Measurements from ENCODE around the gene LBH. TPM values are rescaled to one million over a fixed set of nuclear protein-coding genes. Genes with fewer than 3 reads are reported as not detected.
A peak's percentile ranks its signal among the peaks of the same experiment; 100 is the strongest.

Gene LBH
- total RNA-seq, 1 donor from 2014 or later, result 61.1 TPM

DNA sequence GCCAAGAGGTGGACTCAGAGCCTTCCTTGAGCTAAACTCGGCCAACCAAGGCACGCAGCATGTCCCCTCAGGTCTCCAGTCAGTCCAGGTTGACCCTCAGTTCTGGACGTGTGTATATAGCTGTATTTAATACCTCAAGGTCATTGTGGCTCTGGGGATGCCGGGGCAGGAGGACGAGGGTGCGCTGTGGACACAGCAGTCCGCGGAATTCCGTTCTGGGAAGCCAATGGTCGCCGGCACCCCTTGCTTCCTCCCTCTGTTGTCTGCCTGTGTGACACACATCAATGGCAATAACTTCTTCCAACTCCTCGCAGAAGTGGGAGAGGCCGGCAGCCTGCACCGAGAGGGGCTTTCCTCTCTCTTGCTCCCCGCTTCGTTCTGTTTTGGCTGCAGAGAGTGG lies 27.7 kb downstream of the LBH start:
- Mint-ChIP-seq H3K4me1 (ENCODE audit: low read depth) (peaks cover 64% of the 10 kb centered on the region), H3K4me3 (ENCODE audit: low read depth) (no peak overlapping the region), H3K27ac (no peak overlapping the region), H3K9me3 (peaks cover 27% of the 10 kb centered on the region), H3K36me3 (ENCODE audit: low read depth) (peaks cover 84% of the 10 kb centered on the region), H3K27me3 (ENCODE audit: low read depth) (no peaks in the 10 kb centered on the region)
- intact Hi-C loops (cut with micrococcal nuclease), result no loop called here
- no peak for DNase-seq (ENCODE audit: low spot score)

DNA sequence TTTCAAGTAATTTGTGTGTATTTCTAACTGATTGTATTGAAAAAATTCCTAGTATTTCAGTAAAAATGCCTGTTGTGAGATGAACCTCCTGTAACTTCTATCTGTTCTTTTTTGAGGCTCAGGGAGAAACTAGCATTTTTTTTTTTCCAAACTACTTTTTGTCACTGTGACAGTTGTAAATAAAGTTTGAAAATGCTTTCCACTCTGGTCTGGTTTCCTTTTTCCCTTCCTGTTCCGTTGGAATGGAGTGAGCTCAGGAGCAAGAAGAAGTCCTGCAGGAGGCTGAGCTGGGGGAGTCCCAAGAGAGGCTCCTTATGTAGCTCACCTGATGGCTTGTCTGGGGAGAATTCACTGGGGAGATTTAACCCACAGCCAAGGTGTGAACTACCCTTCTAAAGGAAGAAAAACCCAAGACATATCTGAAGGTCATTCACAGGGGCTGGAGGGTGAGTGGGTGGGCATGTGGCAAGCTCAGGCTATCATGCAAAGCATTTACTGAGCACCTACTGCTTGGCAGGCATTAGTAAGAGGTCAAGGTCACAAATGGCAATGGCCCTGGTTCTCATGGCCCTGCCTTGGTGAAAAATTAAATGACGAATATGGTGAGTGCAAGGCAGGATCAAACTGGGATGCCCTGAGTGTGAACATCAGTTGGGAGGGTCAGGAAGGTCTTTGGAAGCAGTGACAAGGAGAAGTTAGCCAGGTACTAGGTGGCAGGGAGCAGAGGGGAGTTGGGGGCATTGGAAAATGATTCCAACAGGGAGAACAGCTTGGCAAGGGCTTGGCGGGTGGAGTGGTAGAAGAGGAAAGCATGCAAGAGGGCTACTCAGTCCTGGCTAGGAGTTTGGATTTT lies 28.7 kb downstream of the LBH start:
- H3K27me3 Mint-ChIP-seq (ENCODE audit: low read depth), result no peaks in the 10 kb centered on the region
- peaks cover 71% of the 10 kb centered on the region for H3K4me1 Mint-ChIP-seq (ENCODE audit: low read depth)
- H3K4me3 Mint-ChIP-seq (ENCODE audit: low read depth), result no peak overlapping the region
- no peak for DNase-seq (ENCODE audit: low spot score)
- peaks cover 89% of the 10 kb centered on the region for H3K36me3 Mint-ChIP-seq (ENCODE audit: low read depth)
- no peak overlapping the region for H3K27ac Mint-ChIP-seq
- H3K9me3 Mint-ChIP-seq, result peaks cover 27% of the 10 kb centered on the region
- intact Hi-C loops (cut with micrococcal nuclease), result no loop called here

DNA sequence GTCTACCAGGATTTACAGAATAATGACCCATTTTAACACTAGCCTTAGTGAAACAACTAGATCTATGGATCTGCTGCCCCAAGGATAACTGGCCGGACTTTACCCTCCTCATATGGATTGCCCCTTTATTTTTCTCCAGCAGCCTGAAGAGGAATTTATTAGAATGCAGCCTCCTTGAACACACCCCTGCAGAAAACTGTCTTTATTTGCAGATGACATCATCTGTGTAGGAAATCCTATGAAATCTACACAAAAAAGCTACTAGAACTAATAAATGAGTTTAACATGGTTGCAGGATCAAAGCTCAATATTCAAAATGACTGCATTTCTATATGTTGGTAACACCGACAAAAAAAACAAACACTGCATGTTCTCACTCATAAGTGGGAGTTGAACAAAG lies 29.6 kb downstream of the LBH start:
- Mint-ChIP-seq H3K9me3 (peaks cover 27% of the 10 kb centered on the region), H3K36me3 (ENCODE audit: low read depth) (peaks cover 88% of the 10 kb centered on the region), H3K27me3 (ENCODE audit: low read depth) (no peaks in the 10 kb centered on the region), H3K4me3 (ENCODE audit: low read depth) (no peak overlapping the region), H3K4me1 (ENCODE audit: low read depth) (peaks cover 72% of the 10 kb centered on the region), H3K27ac (peak overlapping the region; percentile 72)
- no peak for DNase-seq (ENCODE audit: low spot score)
- intact Hi-C loops (cut with micrococcal nuclease), result loop anchor here (1.0 kb wide), 3 partner anchors 8 to 72 kb away; no protein-coding TSS in a partner anchor

DNA sequence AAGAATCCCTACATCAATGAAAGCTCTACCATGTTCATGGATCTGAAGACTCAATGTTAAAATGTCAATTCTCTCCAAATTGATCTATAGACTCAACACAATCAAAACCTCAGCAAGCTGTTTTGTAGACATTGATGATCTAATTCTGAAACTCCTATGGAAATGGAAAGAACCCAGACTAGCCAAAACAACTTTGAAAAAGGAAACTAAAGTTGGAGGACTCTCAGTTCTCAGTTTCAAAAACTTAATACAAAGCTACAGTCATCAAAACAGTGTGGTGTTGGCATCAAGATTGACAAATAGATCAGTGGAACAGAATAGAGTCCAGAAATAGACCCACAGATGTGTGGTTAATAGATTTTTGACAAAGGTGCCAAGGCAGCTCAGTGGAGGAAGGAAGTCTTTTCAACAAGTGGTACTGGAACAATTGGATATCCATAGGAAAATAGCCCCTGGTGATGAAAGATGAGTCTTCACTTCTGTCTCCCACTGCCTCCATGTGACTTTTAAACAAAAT lies 30.4 kb downstream of the LBH start:
- H3K9me3 Mint-ChIP-seq, result peaks cover 27% of the 10 kb centered on the region
- no peak overlapping the region for H3K4me3 Mint-ChIP-seq (ENCODE audit: low read depth)
- no peak for DNase-seq (ENCODE audit: low spot score)

DNA sequence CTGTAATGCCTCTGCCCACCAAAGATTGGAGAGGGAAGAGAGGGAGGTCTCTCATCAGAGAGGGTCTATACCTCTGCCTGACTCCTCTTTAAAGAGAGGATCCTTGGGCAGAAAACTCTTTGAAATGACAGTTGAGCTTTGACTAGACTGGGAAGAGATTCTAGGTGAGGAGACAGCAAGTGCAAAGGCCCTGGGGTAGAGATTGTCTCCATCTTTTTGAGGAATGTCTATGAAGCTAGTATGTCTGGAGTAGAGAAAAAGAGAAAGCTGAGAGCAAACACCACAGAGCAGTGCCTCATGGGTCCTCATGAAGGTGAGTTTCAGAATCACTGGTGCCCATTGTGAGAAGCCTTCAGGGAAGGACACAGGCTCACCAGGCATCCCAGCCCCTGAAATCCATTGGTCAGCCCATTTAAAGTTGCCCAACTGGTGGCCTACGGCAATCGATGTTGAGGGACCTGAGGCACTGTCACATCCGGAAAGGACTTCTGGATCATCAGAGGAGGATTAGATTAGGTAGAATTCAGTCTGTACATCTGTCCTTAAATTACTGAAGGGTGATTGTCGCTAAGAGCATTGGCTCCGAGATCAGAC lies 31.5 kb downstream of the LBH start:
- DNase-seq (ENCODE audit: low spot score), result no peak
- intact Hi-C loops (cut with micrococcal nuclease), result no loop called here

More for the DNA sequence above, 30.4 kb downstream of the LBH start:
- H3K27me3 Mint-ChIP-seq (ENCODE audit: low read depth), result no peaks in the 10 kb centered on the region
- peaks cover 73% of the 10 kb centered on the region for H3K4me1 Mint-ChIP-seq (ENCODE audit: low read depth)
- peak overlapping the region; percentile 57 for H3K27ac Mint-ChIP-seq
- H3K36me3 Mint-ChIP-seq (ENCODE audit: low read depth), result peaks cover 82% of the 10 kb centered on the region
- intact Hi-C loops (cut with micrococcal nuclease), result loop anchor here (1.0 kb wide), 3 partner anchors 8 to 72 kb away; no protein-coding TSS in a partner anchor

DNA sequence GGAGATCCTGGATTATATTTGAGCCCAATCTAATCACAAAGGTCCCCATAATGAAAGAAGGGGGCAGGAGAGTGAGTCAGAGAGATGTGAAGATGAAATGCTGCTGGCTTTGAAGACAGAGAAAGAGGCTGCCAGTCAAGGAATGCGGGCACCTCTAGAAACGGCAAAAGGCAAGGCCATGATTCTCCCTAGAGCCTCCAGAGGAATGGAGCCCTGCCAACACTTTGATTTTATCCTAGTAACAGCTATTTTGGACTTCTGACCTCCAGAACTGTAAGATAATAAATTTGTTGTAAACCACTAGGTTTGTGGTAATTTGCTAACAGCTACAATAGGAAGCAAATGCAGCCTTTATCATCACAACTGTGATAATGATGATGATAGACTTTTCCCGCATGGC lies 32.9 kb downstream of the LBH start:
- intact Hi-C loops (cut with micrococcal nuclease), result no loop called here
- Mint-ChIP-seq H3K27me3 (ENCODE audit: low read depth) (no peaks in the 10 kb centered on the region), H3K36me3 (ENCODE audit: low read depth) (peaks cover 58% of the 10 kb centered on the region), H3K27ac (peak overlapping the region; percentile 10), H3K4me1 (ENCODE audit: low read depth) (peaks cover 78% of the 10 kb centered on the region), H3K9me3 (peaks cover 27% of the 10 kb centered on the region), H3K4me3 (ENCODE audit: low read depth) (peak overlapping the region; percentile 34)
- DNase-seq (ENCODE audit: low spot score), result no peak

More for the DNA sequence above, 31.5 kb downstream of the LBH start:
- Mint-ChIP-seq H3K9me3 (peaks cover 27% of the 10 kb centered on the region), H3K4me3 (ENCODE audit: low read depth) (no peak overlapping the region), H3K36me3 (ENCODE audit: low read depth) (peaks cover 72% of the 10 kb centered on the region), H3K27ac (no peak overlapping the region), H3K27me3 (ENCODE audit: low read depth) (no peaks in the 10 kb centered on the region), H3K4me1 (ENCODE audit: low read depth) (peaks cover 74% of the 10 kb centered on the region)

DNA sequence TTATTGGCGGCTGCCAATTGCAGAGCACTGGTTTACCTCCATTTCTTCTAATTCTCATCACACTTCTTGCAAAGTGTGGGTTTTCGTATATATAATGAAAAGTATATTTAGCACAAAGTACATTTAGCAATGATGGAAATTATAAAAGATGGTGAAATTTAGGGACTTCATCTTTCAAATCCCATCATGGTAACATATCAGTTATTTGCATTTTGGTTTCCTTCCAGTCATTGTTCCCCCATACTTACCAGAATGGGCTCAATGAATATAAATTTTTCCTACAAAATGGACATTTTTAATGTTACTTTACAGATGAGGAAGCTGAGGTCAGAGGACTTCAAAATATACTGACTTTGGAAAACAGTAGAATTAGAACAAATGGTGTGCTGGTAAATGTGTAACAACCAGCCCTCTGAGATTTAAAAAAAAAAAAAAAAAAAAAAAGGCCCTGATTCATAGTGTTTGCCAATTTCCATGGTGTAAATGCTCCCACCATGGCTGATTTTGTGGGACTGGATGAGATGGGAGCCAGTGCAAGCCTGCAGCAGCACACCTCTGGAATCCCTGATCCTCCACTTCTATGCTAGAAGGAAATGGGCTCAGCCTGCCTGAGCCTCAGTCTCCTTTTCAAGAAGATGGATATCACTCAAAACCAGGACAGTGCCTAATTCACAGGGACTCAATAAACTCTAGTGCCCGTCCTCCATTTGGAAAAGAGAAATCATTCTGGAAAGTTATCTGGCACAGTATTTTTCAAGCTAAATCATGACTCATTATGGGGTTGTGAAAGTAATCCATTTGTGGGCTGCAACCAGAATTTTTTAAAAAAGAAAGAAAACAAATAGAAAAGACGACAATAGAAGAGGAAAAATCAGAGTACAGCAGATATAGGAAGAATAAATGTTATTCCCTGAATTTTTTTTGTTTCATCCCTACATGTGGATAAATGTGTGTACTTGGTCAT lies 34.0 kb downstream of the LBH start:
- Mint-ChIP-seq H3K4me1 (ENCODE audit: low read depth) (peaks cover 73% of the 10 kb centered on the region), H3K27ac (peak overlapping the region; percentile 98), H3K9me3 (peaks cover 24% of the 10 kb centered on the region), H3K4me3 (ENCODE audit: low read depth) (peak overlapping the region; percentile 84), H3K27me3 (ENCODE audit: low read depth) (no peaks in the 10 kb centered on the region), H3K36me3 (ENCODE audit: low read depth) (peaks cover 47% of the 10 kb centered on the region)
- no peak for DNase-seq (ENCODE audit: low spot score)
- intact Hi-C loops (cut with micrococcal nuclease), result loop anchor here (2.0 kb wide), 2 partner anchors 13 to 181 kb away; partner anchors contain the start of gene LCLAT1

DNA sequence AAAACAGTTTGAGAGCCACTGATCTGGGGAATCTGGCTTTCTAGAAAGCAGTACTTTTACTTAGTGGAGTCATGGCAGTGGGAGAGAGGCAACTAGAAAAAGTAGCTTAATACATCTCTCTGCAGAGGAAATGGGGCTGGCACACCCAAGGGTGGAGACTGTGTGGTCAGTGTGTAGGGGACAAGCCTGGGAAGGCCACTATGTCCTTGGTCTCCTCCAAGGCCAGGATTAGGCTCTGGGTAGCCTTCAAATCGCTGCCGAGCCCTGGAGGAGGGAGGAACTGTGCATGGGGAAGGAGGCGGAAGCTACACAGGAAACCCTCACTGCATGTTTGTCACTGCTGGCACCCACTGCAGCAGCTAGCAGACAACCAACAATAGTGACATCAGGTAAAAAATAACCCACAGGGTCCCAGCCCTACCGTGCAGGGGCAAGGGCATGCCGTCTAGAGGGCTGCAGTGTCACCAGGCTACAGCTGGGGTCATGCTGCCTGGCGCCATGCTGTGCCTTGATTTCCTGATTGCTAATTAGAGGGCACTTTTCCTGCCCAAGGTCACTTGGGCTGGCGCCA lies 34.8 kb downstream of the LBH start:
- Mint-ChIP-seq H3K27ac (peak overlapping the region; percentile 98), H3K36me3 (ENCODE audit: low read depth) (peaks cover 39% of the 10 kb centered on the region), H3K27me3 (ENCODE audit: low read depth) (no peaks in the 10 kb centered on the region), H3K9me3 (peaks cover 20% of the 10 kb centered on the region), H3K4me3 (ENCODE audit: low read depth) (peak overlapping the region; percentile 84), H3K4me1 (ENCODE audit: low read depth) (peaks cover 71% of the 10 kb centered on the region)
- DNase-seq (ENCODE audit: low spot score), result peak; percentile 40
- intact Hi-C loops (cut with micrococcal nuclease), result loop anchor here (2.0 kb wide), 2 partner anchors 13 to 181 kb away; partner anchors contain the start of gene LCLAT1

DNA sequence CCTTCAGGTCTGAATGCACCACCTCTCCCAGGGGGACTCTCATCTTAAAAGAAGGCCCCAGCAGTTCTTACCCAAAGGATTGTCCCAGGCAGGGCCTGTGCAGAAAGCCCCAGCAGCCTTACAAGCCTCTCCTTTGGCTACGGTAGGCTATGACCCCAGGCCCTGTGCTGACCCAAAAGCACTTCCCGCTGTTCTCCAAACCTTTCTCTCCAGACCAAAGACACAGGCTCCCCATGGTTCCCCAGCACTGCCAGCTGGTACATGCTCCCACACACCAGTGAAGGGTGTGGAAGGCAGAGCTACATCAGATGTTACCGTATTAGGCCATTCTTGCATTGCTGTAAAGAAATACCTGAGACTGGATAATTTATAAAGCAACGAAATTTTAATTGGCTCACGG lies 35.4 kb downstream of the LBH start:
- Mint-ChIP-seq H3K4me1 (ENCODE audit: low read depth) (peaks cover 73% of the 10 kb centered on the region), H3K27me3 (ENCODE audit: low read depth) (no peaks in the 10 kb centered on the region), H3K9me3 (peaks cover 16% of the 10 kb centered on the region), H3K27ac (peak overlapping the region; percentile 98), H3K36me3 (ENCODE audit: low read depth) (peaks cover 35% of the 10 kb centered on the region), H3K4me3 (ENCODE audit: low read depth) (peak overlapping the region; percentile 84)
- no peak for DNase-seq (ENCODE audit: low spot score)
- intact Hi-C loops (cut with micrococcal nuclease), result loop anchor here (1.0 to 2.0 kb wide), 8 partner anchors 14 to 180 kb away; partner anchors contain the start of gene LCLAT1

DNA sequence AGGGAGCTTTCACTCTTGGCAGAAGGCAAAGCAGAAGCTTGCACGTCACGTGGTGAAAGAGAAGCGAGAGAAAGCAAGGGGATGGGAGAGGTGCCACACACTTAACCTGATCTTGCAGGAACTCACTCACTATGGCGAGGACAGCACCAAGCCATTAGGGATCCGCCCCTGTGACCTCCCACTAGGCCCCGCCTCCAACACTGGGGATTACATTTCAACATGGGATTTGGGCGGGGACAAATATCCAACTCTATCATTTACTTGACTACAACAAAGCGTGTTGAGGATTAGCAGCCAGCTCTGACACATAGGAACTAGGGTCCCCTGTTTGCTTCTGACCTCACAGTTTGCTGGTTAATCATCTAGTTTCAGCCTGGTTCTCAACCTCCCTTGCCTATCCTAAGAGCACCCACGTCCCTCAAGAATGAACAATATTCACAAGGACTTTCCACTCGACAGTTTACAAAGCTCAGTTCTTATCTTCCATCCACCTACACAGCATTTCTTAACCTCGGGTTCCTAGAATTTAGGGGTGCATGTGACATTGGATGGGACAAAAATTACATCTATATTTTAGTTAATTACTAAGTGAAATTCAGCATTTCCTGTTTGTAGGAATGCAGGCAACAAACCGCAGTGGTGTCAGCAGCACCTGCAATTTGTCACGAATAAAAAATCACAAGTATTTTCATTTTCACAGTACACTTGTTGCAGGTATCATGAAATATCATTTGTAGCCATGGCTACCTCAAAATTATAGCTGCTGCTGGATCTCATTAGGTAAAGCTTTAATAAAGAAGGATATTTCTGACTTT lies 36.0 kb downstream of the LBH start:
- Mint-ChIP-seq H3K27me3 (ENCODE audit: low read depth) (no peaks in the 10 kb centered on the region), H3K27ac (peak overlapping the region; percentile 98), H3K36me3 (ENCODE audit: low read depth) (peaks cover 28% of the 10 kb centered on the region), H3K4me1 (ENCODE audit: low read depth) (peaks cover 72% of the 10 kb centered on the region), H3K9me3 (peaks cover 10% of the 10 kb centered on the region), H3K4me3 (ENCODE audit: low read depth) (peak overlapping the region; percentile 84)
- DNase-seq (ENCODE audit: low spot score), result peak; percentile 38
- intact Hi-C loops (cut with micrococcal nuclease), result loop anchor here (1.0 to 2.0 kb wide), 8 partner anchors 15 to 179 kb away; partner anchors contain the start of gene LCLAT1

DNA sequence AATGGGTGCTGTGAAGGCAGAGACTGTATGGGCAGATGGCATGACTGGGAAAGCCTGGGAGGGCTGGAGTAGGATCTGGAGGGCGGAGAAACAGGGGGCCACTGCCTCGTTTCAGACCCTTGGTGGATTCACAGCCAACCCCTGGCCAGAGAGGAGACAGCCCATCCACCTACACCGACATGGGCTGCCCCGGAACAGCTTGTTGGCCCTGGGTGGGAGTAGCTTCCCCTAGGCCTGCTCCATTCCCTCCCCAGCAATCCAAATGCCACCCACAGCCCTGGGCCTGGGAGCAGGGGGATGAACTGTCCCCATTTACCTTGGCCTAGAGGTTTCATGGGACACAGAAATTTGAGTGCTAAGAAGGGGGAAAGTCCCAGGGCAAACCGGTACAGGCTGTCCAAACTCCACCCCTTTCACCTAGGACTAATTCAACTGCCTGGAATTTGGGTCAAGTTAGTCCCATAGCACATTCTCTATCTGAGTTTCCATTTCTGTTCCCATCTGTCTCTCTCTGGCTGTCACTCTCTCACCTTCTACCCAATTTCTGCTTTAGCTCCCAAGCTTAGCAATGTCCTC lies 37.0 kb downstream of the LBH start:
- no peak for DNase-seq (ENCODE audit: low spot score)
- Mint-ChIP-seq H3K27ac (peak overlapping the region; percentile 98), H3K4me3 (ENCODE audit: low read depth) (no peak overlapping the region), H3K27me3 (ENCODE audit: low read depth) (no peaks in the 10 kb centered on the region), H3K9me3 (no peaks in the 10 kb centered on the region), H3K4me1 (ENCODE audit: low read depth) (peaks cover 78% of the 10 kb centered on the region), H3K36me3 (ENCODE audit: low read depth) (peaks cover 21% of the 10 kb centered on the region)
- intact Hi-C loops (cut with micrococcal nuclease), result no loop called here
